Measurements from ENCODE around the gene APOL1. TPM values are rescaled to one million over a fixed set of nuclear protein-coding genes. Genes with fewer than 3 reads are reported as not detected.

APOL1 gene
- total RNA-seq, 1 donor from 2014 or later, result 145 TPM

DNA sequence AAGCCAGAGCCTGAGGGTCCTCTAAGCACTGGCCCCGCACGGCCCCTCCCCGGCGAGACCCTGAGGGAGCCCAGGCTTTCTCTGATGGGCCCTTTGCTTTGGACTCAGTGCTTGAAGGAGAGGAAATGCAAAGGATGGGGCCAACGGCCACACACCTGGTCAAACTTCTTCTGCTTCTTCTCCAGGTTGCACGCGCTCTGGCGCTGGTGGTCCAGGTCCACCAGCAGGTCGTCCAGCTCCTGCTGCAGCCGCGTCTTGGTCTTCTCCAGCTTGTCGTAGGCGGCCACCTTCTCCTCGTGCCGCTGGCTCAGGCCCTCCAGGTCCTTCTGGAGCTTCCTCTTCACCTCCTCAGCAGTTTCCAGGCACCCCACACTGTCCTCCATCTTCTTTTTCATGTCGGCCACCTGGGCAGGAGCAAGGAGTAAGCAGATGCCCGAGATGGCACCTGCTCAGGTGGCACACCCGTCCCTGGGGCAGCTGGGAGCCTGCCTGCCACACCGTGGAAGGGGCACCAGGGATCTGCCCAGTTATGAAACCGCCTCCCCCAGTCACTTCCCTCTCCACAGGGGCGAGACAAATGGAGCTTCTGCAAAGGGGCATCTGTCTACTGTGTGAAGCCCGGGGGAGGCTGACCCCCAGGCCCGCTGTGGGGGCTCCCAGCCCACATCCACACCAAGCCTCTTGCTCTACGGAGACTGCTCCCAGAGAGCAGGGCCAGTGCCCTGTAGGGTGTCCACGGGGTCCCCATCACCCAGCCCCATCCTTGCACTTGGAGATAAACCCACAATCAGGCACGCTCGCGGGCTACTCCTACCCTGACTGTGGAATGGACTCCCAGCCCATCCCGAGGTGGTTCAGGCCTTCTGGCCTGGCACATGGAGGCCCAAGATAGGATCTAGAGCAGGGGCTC is 39.2 kb downstream of the APOL1 start:
- no peak for DNase-seq (ENCODE audit: low spot score)

DNA sequence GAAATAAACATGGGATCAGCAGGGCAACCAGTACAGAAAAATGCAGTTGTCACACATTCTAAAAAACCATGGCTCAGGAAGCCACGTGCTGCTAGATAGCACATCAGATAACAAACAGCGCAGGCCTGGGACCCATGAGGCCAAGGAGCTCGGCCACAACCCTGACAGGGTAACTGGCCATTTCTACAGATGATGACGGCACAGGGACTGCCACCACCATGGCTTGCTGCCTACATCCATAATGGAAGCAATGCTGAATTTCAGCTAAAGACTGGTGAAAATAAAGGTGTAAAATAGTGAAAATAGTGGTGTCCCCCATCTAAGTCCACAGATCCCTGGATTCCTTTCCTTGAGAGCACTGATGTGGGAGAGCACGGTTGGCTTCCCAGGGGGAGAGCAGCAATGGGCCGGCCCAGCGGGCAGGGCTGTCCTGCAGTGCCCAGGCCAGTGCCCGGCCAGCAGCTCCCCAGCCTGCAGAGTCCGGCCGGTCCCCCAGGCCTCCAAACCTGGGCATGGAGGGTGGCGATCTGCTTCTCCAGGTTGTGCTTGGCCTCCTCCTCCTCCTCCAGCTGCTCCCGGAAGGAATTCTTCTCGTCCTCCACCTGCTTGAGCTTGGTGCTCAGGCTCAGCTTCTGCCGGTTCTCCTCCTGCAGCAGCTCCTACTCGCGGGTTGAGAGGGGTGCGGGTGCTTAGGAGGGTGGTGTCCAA is 40.0 kb downstream of the APOL1 start:
- no peak for DNase-seq (ENCODE audit: low spot score)

DNA sequence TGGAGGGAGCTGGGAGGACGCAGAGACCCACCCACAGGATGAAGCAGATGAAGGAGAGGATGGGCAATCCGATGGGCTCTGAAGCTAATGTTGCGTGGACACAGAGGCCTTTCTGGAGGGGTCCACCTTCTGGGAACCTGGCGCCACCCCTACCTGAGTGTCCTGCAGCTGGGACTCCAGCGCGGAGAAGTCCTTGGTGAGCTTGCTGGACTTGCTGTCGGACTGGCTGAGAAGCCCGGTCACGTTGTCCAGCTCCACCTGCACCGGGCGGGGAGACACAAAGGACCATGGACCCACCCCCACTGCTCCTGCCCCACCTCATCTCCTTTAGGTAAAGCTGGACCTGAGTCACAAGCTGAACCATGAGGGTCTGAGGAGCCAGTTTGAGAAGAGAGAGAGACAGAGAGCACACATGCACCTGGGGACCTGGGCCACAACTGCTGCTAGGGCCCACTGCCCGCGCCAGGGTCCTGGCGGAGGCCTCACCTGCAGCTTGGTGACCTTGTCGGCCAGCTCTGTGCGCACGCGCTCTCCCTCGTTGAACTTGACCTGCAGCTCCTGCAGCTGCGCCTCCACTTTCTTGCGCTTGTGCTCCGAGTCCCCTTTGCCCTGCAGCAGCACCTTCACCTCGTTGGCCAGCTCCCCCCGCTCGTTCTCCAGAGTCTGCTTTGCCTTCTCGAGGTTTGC is 40.8 kb downstream of the APOL1 start:
- DNase-seq (ENCODE audit: low spot score), result no peak

DNA sequence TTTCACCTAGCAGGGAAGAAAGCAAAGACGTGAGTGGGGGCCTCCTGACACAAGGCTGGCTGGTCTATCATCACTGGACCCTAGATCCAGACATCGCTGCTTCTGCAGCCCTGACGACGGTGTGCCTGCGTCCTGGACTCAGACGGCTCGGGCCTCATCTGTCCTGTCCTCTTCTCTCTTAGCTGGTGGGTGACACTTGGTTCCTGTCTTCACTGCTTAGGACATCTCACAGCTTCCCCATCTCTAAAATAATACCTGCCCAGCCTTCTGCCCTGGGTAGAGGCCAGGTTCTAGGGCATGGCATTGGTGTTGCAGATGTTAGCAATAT is 41.3 kb downstream of the APOL1 start:
- DNase-seq (ENCODE audit: low spot score), result no peak

DNA sequence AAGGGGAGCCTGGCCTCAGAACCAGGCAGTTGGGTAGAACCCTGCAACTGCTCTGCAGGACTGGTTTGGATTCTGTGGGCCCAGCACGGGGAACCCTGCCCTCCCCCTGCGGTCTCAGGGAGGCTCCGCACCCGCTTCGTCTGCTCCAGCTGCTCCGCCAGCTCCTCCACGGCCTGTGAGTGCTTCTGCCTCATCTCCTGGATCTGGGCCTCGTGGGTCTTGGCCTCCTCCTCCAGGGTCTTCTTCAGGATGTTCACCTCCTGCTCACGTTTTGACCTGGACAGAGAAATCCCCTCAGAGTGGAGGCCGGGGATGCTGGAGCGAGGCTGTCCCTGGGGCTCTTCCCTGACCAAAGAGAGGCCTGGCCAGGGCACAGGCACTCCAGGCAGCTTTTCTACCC is 41.9 kb downstream of the APOL1 start:
- DNase-seq (ENCODE audit: low spot score), result no peak

DNA sequence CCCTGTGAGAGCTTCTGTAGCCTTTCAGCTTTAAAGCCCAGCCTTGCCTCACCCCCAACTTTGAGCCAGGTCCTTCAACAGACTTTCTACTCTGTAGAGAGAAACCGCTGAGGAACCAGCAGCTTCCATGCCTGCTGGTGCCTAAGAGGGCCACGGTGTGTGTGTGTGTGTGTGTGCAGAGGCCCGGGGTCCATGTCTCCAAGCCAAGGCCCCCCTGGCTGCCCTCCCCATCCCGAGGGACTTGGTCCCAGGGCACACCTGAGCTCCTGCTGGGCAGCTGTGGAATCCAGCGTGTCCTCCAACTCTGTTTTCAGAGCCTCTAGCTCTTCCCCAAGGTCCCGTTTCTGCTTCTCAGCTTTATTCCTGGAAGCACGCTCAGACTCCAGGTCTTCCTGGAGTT is 42.3 kb downstream of the APOL1 start:
- DNase-seq (ENCODE audit: low spot score), result no peak

DNA sequence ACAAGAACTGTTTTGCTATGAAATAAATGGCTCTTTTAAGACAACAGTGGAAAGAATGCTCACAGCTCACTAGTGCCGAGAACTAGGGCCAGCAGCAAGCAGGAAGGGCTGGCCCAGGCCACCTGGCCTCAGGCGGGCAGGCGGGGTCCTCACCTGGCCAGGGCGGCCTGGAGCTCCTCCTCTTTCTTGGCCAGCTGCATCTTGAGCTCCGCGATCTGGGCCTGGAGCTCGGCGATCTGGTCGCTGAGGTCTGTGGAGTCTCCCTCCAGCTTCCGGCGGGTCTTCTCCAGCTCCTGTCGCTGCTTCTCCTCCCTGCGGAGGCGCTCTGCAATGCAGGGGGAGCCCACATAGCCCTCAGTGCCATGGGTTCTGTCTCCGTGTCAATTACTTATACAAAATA is 43.8 kb downstream of the APOL1 start:
- DNase-seq (ENCODE audit: low spot score), result no peak

DNA sequence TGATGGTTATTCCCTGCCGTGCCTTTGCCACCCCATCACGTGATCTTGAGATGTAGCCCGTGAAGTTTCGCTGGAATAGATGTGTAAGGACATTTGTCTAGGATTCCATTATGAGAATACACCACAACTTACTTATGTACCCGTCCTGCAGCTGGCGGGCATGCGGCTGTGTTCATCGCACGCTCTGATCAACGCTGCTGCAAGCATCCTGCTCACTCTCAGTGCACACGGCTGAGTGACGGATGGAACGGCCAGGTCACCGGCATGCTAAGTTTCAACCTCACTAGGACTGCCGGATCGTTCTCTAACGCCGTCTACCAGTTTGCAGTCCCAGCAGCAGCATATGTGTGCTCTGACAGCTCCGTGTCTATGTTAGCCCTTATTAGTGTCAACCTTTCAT is 44.6 kb downstream of the APOL1 start:
- DNase-seq (ENCODE audit: low spot score), result no peak

DNA sequence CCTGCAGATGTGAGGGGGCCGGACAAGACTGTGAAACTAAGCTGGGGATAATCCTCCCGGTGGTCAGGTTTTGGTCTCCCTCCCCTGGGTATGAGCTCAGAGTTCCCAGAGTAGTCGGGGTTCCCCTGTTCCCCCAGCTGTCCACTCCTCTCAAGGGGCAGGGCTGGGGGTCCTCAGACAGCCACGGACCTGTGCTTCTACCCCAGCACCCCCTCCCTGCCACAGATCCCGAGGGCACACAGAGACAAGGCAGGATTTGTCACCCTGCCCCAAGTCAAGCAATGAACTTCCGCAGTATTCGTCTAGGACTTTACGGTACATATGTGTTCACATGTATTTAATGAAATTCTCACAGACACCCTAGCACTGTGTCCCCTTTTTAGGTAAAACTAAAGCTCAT is 45.2 kb downstream of the APOL1 start:
- DNase-seq (ENCODE audit: low spot score), result no peak

DNA sequence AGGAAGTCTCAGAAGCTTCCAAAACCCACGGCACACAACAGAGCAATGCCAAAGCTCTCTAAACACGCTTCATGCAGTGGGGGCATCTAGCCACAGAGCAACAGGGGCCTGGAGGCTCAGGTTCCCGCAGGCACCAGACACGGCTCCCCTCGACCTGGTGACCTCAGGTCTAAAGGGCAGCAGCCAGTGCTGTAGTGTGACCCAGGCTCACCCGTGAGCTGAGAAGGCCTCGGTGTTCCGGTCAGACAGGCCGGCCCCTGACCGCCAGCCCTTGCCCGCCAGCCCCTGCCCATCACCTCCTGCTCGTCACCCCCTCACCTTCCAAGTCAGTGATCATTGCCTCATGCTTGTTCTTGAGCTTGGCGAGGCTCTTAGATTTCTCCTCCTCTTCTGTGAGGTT is 45.7 kb downstream of the APOL1 start:
- DNase-seq (ENCODE audit: low spot score), result no peak

DNA sequence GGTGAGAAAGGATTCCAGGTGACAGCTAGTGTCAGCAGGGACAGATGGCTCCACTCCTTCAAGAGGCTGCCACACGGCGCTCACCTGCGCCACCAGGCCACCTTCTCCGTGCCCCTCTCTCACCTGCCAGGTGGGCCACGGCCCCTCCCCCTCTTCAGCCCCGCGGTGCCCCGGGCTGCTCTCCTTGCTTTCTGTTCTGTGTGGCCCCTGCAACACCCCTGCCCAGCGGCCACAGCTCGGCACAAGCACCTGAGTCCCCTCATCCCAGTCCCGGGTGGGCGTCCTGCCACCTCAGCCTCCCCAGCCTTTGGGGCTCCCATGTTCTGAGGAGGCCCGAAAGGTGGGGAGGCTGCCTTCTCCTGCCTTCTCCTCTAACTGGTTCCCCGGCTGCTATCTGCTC is 46.4 kb downstream of the APOL1 start:
- no peak for DNase-seq (ENCODE audit: low spot score)

DNA sequence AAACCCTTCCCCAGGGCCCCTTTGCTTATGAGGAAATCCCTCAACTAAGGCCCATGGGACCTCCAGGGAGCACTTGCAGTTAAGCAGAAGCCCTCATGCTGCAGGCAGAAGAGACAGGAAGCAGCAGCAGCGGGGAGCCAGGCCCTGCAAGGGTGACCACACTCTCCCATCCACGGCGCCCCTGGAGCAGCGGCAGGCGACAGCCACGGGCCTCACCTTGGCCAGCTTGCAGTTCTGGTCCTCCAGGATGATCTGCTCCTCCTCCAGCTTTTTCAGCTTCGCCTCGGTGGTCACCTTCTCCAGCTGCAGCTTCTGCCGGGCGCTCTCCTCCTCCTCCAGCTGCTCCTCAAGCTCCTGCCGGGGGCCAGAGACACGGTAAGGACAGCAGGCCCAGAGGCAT is 47.0 kb downstream of the APOL1 start:
- DNase-seq (ENCODE audit: low spot score), result no peak

DNA sequence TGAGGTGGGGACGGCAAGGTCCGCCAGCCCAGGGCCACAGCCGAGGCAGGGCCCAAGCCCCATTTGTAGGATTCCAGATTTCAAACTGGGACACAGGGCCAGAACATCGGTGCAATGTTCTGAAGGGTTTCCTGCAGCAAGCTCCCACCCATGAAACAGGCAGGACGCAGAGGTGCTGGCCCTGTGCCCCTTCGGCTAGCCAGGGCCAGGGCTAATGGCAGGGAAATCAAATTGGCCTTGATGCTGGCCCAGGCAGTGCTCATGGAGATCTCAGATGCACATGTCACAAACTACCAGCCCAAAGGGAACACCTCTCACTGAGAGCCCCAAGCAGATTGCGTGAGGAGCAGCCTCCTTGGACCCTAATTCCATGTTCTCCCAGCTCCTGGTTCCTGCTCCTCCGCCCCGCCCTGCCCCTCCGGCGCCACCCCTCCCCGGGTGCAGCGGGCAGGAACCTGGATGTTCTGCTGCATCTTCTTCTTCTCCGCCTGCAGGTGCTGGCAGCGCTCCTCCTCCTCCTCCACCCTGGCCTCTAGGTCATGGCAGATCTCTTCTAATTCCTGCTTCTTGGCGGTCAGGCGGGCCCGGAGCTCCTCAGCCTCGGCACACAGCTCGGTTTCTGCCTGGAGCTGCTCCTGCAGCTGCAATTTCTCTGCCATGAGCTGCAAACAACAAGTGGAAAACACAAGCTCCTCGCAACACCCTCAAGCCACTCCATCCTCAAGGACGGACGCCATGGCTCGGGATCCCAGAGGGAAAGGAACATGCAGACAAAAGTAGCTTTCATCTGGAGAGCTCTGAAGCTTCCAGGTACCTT is 47.7 kb downstream of the APOL1 start:
- DNase-seq (ENCODE audit: low spot score), result no peak

DNA sequence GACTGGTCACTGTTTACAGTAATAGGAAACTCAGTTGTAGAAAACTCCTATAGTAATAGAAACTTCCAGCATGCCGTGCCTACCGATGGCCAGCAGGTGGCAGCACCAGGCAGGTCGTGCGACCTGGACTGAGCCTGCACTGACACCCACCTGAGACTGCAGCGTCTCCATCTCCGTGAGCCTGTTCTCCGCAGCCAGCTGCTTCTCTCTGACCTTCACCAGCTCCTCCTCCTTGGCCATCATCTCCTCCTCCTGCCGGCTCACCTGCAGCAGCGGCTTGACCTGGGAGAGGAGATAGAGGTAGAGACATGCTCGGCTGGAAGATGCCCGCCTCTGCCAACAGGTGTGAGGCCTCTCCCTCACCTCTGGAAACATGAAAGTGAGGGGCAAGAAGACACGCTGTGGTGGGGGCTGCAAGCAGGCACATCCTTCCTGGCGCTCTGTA is 48.5 kb downstream of the APOL1 start:
- peak; percentile 80 for DNase-seq (ENCODE audit: low spot score)

DNA sequence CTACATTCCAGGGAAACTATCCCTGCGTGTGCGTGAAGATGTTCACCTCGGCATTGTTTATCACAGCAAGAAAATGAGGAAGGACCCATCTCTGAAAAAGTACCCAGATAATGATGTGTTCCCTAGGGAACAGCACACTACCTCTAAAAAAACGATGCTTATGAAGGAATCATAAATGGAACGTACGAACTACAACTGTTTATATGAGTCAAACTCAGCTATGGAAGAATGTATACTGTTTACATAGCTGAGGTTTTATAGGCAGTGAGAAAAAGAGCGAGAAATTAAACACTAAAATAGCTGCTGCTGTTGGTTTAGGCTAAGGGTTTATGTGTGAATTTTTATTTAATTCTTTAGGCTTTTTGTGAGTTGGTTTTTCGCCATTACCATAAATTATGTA is 48.9 kb downstream of the APOL1 start:
- no peak for DNase-seq (ENCODE audit: low spot score)

DNA sequence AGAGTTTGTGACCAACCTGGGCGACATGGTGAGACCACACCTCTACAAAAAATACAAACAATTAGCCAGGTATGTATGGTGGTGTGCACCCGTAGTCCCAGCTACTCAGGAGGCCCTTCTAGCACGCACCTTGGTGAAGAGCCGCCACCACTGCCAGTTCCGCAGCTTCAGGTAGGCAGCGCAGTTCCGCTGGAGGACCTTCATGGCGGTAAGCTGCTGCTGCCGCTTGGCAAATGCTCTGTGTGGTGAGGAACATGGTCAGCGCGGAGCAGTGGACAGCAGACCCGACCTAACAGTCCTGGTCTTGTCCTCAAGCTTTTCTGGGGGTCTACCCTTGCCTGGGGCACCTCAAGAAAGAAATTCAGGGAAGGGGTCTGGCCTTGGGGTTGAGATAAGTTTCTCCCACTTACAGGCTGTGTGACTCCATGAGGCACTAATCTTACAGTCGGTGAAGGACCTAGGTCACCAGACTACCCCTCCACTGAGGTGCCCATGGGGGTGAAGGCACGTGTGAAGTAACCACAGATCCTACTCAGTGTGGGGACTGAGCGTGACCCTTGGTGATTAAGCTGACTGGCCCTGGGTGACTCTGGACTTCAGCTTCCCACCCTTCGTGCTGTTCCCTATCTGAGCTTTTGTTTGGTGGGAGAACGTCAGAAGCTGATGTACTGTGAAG is 49.6 kb downstream of the APOL1 start:
- DNase-seq (ENCODE audit: low spot score), result no peak

DNA sequence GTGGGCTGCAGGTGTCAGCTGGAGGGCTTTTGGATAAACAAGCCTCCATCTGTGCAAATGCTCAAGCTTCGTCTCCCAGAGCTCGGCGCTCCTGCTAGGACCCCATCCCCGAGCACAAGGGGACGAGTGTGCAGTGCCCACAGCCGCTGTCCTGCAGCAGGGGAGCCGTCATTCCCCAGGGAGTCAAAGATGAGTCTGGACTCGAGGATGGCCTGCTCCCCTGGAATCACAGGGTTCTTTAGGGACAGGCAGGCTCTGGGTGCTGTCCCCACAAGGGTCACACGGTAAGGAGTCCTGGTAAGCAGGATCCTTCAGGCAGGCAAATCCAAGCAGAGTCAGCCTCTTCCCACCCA is 50.2 kb downstream of the APOL1 start:
- no peak for DNase-seq (ENCODE audit: low spot score)

DNA sequence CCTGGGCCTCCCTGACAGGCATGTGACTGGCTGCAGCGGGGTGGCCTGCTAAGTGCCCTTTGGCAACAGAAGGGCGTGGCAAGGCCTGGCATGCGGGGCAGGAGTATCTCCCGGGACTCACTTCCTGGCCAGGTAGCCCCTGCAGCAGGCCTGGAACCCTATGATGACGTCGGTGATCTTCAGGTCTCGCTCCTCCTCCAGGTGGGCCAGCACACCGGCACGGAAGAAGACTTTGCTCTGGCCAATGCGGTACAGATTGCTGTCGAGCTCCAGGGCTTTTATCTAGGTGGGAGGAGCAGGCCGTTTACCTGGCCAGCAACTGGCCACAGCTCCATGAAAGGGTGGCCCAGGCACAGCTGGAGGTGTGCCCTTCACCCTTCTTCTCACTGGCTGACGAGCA is 50.9 kb downstream of the APOL1 start:
- peak; percentile 75 for DNase-seq (ENCODE audit: low spot score)

DNA sequence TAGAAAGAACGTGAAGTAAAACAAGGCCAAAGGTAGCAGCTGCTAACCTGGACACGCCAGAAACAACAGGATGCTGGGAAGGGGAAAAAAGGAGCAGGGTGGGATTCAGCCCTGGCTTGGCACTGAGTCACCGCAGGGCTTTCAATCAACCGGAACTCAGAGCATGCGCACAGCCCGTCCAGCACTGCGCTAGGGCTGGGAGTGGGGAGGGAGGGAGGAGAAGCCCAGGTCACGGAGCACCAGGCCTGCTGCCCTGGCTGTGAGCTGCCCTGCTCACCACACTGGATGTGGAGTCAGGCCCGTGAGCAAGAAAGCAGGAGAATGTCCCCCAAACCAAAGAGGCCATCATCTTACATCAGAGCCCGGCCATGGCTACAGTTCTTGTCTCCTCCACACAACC is 51.5 kb downstream of the APOL1 start:
- no peak for DNase-seq (ENCODE audit: low spot score)

DNA sequence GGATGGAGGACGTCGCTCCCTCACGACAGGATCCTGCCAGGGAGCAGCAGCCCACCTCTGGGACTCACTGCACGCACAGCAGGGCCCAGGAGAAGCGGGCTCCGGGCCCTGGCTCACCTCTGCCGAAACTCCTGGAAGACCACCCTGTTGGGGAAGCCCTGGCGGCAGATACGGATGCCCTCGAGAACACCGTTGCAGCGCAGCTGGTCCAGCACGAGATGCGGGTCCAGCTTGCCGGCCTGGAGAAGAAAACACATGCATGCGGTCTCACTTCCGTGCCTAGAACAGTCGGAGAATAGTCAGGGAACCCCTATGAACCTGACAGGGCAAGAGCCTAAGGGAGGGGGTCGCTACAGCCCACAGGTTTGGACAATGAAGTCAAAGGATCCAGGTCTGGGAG is 52.9 kb downstream of the APOL1 start:
- no peak for DNase-seq (ENCODE audit: low spot score)

DNA sequence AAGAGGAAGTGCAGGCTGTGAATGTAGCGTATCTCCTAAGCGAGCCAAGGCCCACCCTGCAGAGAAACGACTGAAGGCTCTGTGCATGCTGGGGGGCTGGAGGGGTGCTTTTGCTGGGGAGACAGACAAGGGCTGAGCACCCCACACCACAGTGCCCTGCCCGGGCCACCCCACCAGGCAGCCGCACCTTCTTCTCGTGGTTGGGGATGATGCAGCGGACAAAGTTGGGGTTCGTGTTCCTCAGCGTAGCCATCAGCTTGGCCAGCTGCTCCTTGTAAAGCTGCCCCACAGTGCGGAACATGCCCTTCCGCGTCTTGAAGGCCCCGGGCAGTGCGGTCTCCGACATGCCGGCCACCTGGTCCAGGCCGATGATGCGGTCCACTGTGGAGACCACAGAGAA is 53.3 kb downstream of the APOL1 start:
- DNase-seq (ENCODE audit: low spot score), result no peak
